ENCODE results near the gene CTSZ. TPM values are rescaled to one million over a fixed set of nuclear protein-coding genes. Genes with fewer than 3 reads are reported as not detected.

The CTSZ gene
- total and polyA plus RNA-seq, 10 of the 15 experiments (the other 5 are each of a cell fraction or from before 2014, with no cell fraction given), result 6.0 to 301 (median 154) TPM

DNA sequence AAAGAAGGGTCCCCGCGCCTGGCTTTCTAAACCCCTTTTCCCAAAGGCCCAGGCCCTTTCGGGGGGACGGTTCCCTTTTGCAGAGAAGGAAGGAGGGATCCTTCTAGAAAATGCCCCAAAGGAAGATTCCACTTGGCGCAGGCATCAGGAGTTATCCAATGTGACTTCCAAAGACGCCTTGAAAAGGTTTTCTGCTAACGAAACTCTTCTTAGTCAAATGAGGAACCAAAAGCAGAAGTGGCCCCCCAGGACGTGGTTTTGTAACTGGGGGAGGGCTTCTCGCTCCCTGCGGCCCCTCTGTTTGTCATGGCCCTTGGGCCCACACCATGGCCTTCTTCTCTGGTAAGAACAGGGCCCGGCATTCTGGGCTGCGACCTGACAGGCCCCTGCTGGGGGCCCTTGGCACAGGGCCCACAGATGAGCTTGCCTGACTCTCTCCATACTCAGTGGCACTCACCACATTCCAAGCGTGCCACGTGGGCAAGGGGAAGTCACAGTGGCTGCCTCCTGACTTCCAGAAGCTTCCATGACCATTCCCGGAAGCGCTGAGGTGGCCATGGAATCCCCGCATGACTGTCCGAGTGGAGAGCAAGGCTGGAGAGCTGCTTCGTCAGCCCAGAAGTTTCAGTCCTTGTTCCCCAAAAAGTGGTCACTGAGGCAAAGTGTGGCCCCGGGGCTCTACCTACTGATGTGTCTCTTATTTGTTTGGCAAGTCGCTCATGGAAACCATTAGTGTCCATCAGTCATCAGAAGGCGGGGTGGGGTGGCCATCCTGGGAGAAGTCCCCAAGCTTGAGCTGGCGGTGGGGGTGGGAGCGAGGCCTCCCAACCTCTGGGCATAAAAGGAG is 834 bp upstream of the CTSZ start (continued):
- TF ChIP-seq, protein P1, sequence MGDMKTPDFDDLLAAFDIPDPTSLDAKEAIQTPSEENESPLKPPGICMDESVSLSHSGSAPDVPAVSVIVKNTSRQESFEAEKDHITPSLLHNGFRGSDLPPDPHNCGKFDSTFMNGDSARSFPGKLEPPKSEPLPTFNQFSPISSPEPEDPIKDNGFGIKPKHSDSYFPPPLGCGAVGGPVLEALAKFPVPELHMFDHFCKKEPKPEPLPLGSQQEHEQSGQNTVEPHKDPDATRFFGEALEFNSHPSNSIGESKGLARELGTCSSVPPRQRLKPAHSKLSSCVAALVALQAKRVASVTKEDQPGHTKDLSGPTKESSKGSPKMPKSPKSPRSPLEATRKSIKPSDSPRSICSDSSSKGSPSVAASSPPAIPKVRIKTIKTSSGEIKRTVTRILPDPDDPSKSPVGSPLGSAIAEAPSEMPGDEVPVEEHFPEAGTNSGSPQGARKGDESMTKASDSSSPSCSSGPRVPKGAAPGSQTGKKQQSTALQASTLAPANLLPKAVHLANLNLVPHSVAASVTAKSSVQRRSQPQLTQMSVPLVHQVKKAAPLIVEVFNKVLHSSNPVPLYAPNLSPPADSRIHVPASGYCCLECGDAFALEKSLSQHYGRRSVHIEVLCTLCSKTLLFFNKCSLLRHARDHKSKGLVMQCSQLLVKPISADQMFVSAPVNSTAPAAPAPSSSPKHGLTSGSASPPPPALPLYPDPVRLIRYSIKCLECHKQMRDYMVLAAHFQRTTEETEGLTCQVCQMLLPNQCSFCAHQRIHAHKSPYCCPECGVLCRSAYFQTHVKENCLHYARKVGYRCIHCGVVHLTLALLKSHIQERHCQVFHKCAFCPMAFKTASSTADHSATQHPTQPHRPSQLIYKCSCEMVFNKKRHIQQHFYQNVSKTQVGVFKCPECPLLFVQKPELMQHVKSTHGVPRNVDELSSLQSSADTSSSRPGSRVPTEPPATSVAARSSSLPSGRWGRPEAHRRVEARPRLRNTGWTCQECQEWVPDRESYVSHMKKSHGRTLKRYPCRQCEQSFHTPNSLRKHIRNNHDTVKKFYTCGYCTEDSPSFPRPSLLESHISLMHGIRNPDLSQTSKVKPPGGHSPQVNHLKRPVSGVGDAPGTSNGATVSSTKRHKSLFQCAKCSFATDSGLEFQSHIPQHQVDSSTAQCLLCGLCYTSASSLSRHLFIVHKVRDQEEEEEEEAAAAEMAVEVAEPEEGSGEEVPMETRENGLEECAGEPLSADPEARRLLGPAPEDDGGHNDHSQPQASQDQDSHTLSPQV (IDR thresholded peaks at IDR 0.05), result no peak
- TF ChIP-seq POLR2A (IDR thresholded peaks at IDR 0.05; ENCODE audit: low read depth, low read length) (no peak), CHD2 (IDR thresholded peaks at IDR 0.05; ENCODE audit: borderline replicate concordance, low read depth, low read length) (peak; percentile 60; the same call in 1 of the 2 replicates), HDAC6 (IDR thresholded peaks at IDR 0.05; ENCODE audit: unreplicated experiment) (no peak), SMARCA5 (IDR thresholded peaks at IDR 0.05) (peak; percentile 88; the same call in 1 of the 2 replicates), TAF1 (IDR thresholded peaks at IDR 0.05; ENCODE audit: borderline replicate concordance, low read depth, low read length) (peak; percentile 87; the same call in 1 of the 2 replicates), MXI1 (IDR thresholded peaks at IDR 0.05; ENCODE audit: low read depth, low read length) (peak; percentile 76), ZNF622 (IDR thresholded peaks at IDR 0.05) (no peak), RCOR1 (conservative IDR thresholded peaks at IDR 0.05; ENCODE audit: low read depth, low read length) (0 out of 2 replicates have a peak, but pooled peaks have one; percentile 6), DPF2 (IDR thresholded peaks at IDR 0.05) (peak; percentile 100)
- TF ChIP-seq, protein P2, sequence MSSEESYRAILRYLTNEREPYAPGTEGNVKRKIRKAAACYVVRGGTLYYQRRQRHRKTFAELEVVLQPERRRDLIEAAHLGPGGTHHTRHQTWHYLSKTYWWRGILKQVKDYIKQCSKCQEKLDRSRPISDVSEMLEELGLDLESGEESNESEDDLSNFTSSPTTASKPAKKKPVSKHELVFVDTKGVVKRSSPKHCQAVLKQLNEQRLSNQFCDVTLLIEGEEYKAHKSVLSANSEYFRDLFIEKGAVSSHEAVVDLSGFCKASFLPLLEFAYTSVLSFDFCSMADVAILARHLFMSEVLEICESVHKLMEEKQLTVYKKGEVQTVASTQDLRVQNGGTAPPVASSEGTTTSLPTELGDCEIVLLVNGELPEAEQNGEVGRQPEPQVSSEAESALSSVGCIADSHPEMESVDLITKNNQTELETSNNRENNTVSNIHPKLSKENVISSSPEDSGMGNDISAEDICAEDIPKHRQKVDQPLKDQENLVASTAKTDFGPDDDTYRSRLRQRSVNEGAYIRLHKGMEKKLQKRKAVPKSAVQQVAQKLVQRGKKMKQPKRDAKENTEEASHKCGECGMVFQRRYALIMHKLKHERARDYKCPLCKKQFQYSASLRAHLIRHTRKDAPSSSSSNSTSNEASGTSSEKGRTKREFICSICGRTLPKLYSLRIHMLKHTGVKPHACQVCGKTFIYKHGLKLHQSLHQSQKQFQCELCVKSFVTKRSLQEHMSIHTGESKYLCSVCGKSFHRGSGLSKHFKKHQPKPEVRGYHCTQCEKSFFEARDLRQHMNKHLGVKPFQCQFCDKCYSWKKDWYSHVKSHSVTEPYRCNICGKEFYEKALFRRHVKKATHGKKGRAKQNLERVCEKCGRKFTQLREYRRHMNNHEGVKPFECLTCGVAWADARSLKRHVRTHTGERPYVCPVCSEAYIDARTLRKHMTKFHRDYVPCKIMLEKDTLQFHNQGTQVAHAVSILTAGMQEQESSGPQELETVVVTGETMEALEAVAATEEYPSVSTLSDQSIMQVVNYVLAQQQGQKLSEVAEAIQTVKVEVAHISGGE (CRISPR knock-in tag; IDR thresholded peaks at IDR 0.05), result no peak
- TF ChIP-seq, protein P3, sequence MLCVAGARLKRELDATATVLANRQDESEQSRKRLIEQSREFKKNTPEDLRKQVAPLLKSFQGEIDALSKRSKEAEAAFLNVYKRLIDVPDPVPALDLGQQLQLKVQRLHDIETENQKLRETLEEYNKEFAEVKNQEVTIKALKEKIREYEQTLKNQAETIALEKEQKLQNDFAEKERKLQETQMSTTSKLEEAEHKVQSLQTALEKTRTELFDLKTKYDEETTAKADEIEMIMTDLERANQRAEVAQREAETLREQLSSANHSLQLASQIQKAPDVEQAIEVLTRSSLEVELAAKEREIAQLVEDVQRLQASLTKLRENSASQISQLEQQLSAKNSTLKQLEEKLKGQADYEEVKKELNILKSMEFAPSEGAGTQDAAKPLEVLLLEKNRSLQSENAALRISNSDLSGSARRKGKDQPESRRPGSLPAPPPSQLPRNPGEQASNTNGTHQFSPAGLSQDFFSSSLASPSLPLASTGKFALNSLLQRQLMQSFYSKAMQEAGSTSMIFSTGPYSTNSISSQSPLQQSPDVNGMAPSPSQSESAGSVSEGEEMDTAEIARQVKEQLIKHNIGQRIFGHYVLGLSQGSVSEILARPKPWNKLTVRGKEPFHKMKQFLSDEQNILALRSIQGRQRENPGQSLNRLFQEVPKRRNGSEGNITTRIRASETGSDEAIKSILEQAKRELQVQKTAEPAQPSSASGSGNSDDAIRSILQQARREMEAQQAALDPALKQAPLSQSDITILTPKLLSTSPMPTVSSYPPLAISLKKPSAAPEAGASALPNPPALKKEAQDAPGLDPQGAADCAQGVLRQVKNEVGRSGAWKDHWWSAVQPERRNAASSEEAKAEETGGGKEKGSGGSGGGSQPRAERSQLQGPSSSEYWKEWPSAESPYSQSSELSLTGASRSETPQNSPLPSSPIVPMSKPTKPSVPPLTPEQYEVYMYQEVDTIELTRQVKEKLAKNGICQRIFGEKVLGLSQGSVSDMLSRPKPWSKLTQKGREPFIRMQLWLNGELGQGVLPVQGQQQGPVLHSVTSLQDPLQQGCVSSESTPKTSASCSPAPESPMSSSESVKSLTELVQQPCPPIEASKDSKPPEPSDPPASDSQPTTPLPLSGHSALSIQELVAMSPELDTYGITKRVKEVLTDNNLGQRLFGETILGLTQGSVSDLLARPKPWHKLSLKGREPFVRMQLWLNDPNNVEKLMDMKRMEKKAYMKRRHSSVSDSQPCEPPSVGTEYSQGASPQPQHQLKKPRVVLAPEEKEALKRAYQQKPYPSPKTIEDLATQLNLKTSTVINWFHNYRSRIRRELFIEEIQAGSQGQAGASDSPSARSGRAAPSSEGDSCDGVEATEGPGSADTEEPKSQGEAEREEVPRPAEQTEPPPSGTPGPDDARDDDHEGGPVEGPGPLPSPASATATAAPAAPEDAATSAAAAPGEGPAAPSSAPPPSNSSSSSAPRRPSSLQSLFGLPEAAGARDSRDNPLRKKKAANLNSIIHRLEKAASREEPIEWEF (IDR thresholded peaks at IDR 0.05; ENCODE audit: insufficient replicate concordance, low read depth, low read length), result no peak
- TF ChIP-seq, protein P4, sequence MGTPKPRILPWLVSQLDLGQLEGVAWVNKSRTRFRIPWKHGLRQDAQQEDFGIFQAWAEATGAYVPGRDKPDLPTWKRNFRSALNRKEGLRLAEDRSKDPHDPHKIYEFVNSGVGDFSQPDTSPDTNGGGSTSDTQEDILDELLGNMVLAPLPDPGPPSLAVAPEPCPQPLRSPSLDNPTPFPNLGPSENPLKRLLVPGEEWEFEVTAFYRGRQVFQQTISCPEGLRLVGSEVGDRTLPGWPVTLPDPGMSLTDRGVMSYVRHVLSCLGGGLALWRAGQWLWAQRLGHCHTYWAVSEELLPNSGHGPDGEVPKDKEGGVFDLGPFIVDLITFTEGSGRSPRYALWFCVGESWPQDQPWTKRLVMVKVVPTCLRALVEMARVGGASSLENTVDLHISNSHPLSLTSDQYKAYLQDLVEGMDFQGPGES (IDR thresholded peaks at IDR 0.05), result no peak
- TF ChIP-seq, protein P5, sequence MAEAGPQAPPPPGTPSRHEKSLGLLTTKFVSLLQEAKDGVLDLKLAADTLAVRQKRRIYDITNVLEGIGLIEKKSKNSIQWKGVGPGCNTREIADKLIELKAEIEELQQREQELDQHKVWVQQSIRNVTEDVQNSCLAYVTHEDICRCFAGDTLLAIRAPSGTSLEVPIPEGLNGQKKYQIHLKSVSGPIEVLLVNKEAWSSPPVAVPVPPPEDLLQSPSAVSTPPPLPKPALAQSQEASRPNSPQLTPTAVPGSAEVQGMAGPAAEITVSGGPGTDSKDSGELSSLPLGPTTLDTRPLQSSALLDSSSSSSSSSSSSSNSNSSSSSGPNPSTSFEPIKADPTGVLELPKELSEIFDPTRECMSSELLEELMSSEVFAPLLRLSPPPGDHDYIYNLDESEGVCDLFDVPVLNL (IDR thresholded peaks at IDR 0.05; ENCODE audit: low read depth, low read length), result no peak

Data from GM12878 (cell line).